GM21528 (cell line): ENCODE data around the gene MPDU1.
A peak's percentile ranks its signal among the peaks of the same experiment; 100 is the strongest.

Source experiments
- ATAC-seq: cut with Tn5 transposase; IDR thresholded peaks from one replicate; pipeline ENCODE4 v1.9.1; 2021; ENCODE audit warnings: mild to moderate bottlenecking, moderate library complexity; ENCODE audit not compliant: unreplicated experiment, low FRiP score

The MPDU1 gene

GRCh38 chr17:7560172-7561027 lies 23.3 kb upstream of the MPDU1 start:
- ATAC-seq = no peak

GRCh38 chr17:7561028-7561575 lies 22.6 kb upstream of the MPDU1 start:
- ATAC-seq = peak; percentile 45

GRCh38 chr17:7561589-7562207 lies 22.0 kb upstream of the MPDU1 start, which contains the start of gene SENP3:
Gene SENP3 (plus strand): TSS chr17:7561919. CDS start chr17:7563077, 1,158 bp downstream.
- peak; percentile 43 for ATAC-seq

- no peak for ATAC-seq
Observed at GRCh38 chr17:7562208-7562605, 21.4 kb upstream of the MPDU1 start.

GRCh38 chr17:7563115-7563869 lies 20.4 kb upstream of the MPDU1 start:
- no peak for ATAC-seq

GRCh38 chr17:7569571-7569970 lies 14.1 kb upstream of the MPDU1 start:
- no peak for ATAC-seq

GRCh38 chr17:7570351-7570750 lies 13.3 kb upstream of the MPDU1 start:
- no peak for ATAC-seq

GRCh38 chr17:7572338-7572587 lies 11.4 kb upstream of the MPDU1 start:
- ATAC-seq = no peak

GRCh38 chr17:7572588-7573323 lies 10.9 kb upstream of the MPDU1 start:
- ATAC-seq = peak; percentile 82

- ATAC-seq = no peak
Observed at GRCh38 chr17:7573324-7574080, 10.2 kb upstream of the MPDU1 start.

GRCh38 chr17:7574176-7574953 lies 9.3 kb upstream of the MPDU1 start:
- no peak for ATAC-seq

GRCh38 chr17:7575481-7575883 lies 8.2 kb upstream of the MPDU1 start:
- ATAC-seq = no peak

- no peak for ATAC-seq
Observed at GRCh38 chr17:7575959-7576358, 7.7 kb upstream of the MPDU1 start.

- ATAC-seq = no peak
Observed at GRCh38 chr17:7576432-7576937, 7.2 kb upstream of the MPDU1 start.

GRCh38 chr17:7577327-7578199 lies 6.1 kb upstream of the MPDU1 start:
- no peak for ATAC-seq

- ATAC-seq = no peak
Observed at GRCh38 chr17:7579001-7579833, 4.4 kb upstream of the MPDU1 start, which contains the start of gene CD68. Gene CD68 (plus strand): TSS chr17:7579638. CDS start chr17:7579678, 40 bp downstream.
